ENCODE data around the gene CACNA2D1.
"Not testable (repeated sequence)": the region's sequence is repeated elsewhere in the genome, so short reads cannot be mapped to it uniquely, and the experiment has no call there.

CACNA2D1 gene

DNA sequence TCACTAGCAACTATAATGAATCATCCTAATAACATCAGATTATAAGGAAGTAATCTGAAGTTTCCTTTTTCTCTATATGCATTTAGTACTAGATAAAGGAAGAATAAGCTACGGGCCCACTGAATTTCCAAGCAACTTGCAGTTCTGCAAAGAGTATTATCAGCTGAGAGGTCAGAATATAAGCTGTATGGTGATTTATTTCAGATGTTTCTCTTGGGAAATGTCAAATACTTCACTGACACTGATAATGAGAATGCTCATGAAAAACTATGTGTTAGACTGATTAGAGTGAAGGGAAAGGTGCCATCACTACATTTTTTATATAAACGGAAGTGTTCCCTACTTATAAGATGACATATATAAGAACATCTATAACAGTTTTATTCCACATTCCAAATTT is 422.5 kb downstream of the CACNA2D1 start:
- Histone ChIP-seq H3K4me3 (no peak overlapping the region), H3K36me3 (no peaks in the 10 kb centered on the region), H3K27ac (no peak overlapping the region), H3K4me1 (no peaks in the 10 kb centered on the region), H4K20me1 (no peaks in the 10 kb centered on the region), H3K4me2 (no peak overlapping the region), H3K27me3 (no peaks in the 10 kb centered on the region), H3K9me3 (no peaks in the 10 kb centered on the region), H3K9ac (no peak overlapping the region)
- no peak for TF ChIP-seq Cebpa-rat (IDR thresholded peaks at IDR 0.05)

DNA sequence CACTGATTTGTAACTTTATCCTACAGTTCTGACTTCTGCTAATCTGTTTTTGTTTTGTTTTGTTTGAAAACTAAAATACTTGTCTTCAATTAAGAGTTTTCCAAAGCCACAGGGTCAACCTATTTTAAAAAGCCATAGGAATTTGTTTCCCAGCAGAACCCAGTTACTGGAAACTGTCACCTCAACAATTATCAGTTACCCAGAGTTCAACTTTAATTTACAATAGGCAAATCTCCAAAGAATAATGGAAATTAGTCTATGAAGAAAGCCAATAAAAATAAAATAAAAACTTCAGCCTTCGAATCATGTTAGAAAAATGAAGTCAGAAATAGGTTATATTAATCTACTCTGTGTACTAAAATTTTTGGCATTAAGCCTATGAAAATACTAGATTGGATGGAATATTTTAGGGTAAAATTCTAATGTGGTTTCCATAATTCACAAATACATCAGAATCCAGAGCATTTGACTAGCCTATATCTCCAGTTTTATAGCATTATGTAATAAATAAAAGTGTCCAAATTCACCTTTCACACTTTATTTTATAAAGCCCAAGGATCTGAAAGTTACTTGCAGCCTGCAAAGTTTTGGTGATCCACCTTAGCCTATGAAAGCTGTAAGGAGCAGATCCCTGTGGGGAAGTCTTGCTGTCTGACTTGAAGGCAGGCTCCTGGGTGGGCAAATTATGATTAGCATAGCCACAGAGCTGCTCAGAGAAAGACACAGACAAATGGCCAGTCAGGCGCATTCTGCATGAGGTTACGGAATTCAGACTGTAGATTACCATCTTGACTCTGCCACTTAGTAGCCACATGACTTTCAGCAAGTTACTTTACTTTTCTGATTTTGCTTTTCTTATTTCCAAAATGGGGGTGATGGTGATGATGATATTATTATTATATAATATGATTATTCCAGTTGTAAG is 423.8 kb downstream of the CACNA2D1 start:
- Histone ChIP-seq H3K27me3 (no peaks in the 10 kb centered on the region), H3K9me3 (no peaks in the 10 kb centered on the region), H3K4me3 (no peak overlapping the region), H3K27ac (no peak overlapping the region), H4K20me1 (no peaks in the 10 kb centered on the region), H3K36me3 (no peaks in the 10 kb centered on the region), H3K9ac (no peak overlapping the region), H3K4me2 (no peak overlapping the region), H3K4me1 (no peaks in the 10 kb centered on the region)
- TF ChIP-seq Cebpa-rat (IDR thresholded peaks at IDR 0.05): no peak

DNA sequence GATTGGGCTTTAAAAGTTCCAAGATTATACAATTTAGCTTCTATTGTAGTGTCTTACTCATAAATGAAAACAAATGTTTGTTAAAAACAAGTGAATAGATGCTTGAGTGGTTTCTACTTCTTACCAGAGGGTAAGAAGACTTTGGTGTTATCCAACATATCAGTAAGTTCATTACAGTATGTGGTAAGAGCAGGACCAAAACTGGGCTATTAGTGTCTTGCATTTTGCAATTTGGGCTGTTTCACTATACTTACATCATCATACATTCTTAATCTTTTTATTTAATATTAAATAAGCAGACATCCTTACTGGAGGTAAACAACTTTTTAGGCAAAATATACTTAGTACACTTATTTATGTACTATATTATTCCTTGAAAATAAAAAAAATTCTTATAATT is 425.4 kb downstream of the CACNA2D1 start:
- H3K27ac ChIP-seq: no peak overlapping the region
- H3K27me3 ChIP-seq: no peaks in the 10 kb centered on the region
- H3K4me1 ChIP-seq: no peaks in the 10 kb centered on the region
- no peak overlapping the region for H3K9ac ChIP-seq
- H3K4me2 ChIP-seq: no peak overlapping the region
- no peak for TF ChIP-seq Cebpa-rat (IDR thresholded peaks at IDR 0.05)
- H3K36me3 ChIP-seq: no peaks in the 10 kb centered on the region
- no peaks in the 10 kb centered on the region for H4K20me1 ChIP-seq
- no peaks in the 10 kb centered on the region for H3K9me3 ChIP-seq
- no peak overlapping the region for H3K4me3 ChIP-seq

DNA sequence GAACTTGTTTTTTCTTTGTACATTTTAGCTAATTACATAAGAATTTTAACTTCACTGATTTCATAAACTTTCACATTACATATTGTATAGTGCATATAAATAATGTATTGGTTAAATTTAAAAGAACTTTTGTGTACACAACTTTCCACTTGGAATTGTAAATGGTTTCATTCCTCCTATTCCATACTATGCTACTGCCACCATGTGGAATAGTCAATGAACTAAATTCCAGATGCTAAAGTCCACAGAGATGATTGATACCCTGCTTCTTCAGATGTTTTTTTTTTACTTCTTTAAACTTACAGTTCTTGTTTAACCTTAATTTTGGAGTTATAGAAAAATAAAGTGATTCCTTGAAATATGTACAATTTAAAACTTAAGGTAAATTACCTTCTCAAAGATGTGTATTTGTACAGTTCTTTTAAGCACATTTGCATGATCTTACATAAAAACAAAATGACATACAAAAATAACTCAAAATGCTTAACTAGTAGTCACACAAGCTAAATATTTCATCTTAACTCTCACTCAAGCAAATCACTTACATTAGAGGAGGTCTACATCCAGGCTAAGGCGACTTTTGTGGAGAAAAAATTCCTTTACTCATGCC is 426.1 kb downstream of the CACNA2D1 start:
- H3K9ac ChIP-seq: no peak overlapping the region
- no peak for TF ChIP-seq Cebpa-rat (IDR thresholded peaks at IDR 0.05)

DNA sequence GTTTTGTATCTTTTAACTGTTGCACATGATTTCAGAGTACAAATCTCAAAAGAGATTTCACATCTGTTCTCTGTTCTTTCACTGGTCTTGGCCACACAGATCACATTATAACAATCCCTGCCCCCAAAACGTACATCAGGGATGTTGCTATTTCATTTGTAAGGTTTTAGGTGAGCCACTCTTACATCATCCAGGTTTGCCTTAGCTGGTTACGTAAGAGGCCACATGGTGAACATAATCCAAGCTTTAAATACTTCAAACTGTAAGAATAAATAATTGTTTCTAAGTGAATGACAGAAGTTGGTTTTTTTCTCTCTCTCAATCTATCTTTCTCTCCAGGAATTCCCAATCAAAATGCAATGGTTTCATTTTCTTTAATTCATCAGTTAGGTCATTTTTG is 427.8 kb downstream of the CACNA2D1 start:
- H3K36me3 ChIP-seq: no peaks in the 10 kb centered on the region
- H3K27me3 ChIP-seq: no peaks in the 10 kb centered on the region
- H3K9ac ChIP-seq: no peak overlapping the region
- H3K4me3 ChIP-seq: no peak overlapping the region
- H4K20me1 ChIP-seq: no peaks in the 10 kb centered on the region
- no peak overlapping the region for H3K27ac ChIP-seq
- no peak for TF ChIP-seq Cebpa-rat (IDR thresholded peaks at IDR 0.05)
- no peak overlapping the region for H3K4me2 ChIP-seq
- H3K4me1 ChIP-seq: no peaks in the 10 kb centered on the region
- no peaks in the 10 kb centered on the region for H3K9me3 ChIP-seq

More for the DNA sequence above, 426.1 kb downstream of the CACNA2D1 start:
- no peaks in the 10 kb centered on the region for H3K9me3 ChIP-seq
- no peak overlapping the region for H3K4me2 ChIP-seq
- H3K36me3 ChIP-seq: no peaks in the 10 kb centered on the region
- no peaks in the 10 kb centered on the region for H3K4me1 ChIP-seq
- no peak overlapping the region for H3K4me3 ChIP-seq
- no peaks in the 10 kb centered on the region for H4K20me1 ChIP-seq
- H3K27me3 ChIP-seq: no peaks in the 10 kb centered on the region
- H3K27ac ChIP-seq: no peak overlapping the region

DNA sequence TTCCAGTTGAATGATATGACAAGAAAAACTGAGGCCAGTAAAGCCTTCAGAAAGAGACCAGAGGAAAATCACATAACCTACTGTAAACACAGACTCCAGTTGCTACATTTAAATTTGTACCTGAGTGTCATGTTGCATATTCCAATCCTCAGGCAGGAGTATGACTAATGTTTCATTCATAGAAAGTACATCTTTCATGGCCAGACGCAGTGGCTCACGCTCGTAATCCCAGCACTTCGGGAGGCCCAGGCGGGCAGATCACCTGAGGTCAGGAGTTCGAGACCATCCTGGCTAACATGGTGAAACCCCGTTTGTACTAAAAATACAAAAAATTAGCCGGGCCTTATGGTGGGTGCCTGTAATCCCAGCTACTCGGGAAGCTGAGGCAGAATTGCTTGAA is 429.0 kb downstream of the CACNA2D1 start:
- H3K9me3 ChIP-seq, H4K20me1 ChIP-seq, H3K4me3 ChIP-seq, H3K27me3 ChIP-seq, H3K36me3 ChIP-seq, H3K4me2 ChIP-seq, H3K4me1 ChIP-seq, H3K27ac ChIP-seq, H3K9ac ChIP-seq: not testable (repeated sequence)

DNA sequence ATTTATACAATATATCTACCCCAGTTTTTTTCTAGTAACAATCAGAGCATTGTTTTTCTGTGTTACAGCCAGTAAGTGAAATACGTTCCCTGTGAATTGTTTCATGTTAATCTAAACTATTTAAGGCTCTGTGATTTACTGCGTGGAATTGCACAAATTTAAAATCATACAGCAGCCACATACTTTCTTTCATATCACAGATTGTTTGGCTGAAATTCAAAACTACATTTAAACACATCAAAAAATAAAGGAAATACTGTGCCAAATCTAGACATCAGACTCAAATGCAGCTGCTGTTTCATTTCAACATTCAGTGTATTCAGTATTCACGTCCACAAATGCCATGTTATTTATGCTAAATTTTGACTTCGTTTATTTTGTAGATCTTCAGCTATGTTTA is 431.1 kb downstream of the CACNA2D1 start:
- TF ChIP-seq Cebpa-rat (IDR thresholded peaks at IDR 0.05): no peak
- no peak overlapping the region for H3K4me3 ChIP-seq
- no peaks in the 10 kb centered on the region for H4K20me1 ChIP-seq
- H3K4me1 ChIP-seq: no peaks in the 10 kb centered on the region
- no peaks in the 10 kb centered on the region for H3K9me3 ChIP-seq
- H3K4me2 ChIP-seq: no peak overlapping the region
- no peak overlapping the region for H3K9ac ChIP-seq
- H3K27ac ChIP-seq: no peak overlapping the region
- H3K36me3 ChIP-seq: no peaks in the 10 kb centered on the region
- no peaks in the 10 kb centered on the region for H3K27me3 ChIP-seq

DNA sequence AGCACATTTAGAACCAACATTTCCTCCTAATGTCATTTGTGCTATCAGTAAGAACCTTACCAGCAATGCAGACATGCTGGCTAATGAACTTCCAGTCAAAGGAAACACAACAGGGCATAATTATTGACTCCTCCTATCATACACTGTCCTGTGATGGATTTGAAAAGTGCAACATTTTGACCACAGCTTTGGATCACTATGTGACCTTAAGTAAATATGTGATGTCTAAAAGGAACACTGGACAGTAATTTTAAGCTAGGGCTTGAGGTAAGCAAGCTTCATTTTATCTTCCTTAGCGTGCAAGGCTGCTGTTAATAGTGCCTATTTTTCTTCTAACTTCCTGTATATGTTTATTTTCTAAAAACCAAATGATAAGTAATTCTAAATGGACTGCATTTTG is 433.2 kb downstream of the CACNA2D1 start:
- Histone ChIP-seq H3K9ac (no peak overlapping the region), H3K4me3 (no peak overlapping the region), H3K27ac (no peak overlapping the region), H3K4me1 (no peaks in the 10 kb centered on the region), H3K4me2 (no peak overlapping the region), H3K9me3 (no peaks in the 10 kb centered on the region), H3K36me3 (no peaks in the 10 kb centered on the region), H4K20me1 (no peaks in the 10 kb centered on the region), H3K27me3 (no peaks in the 10 kb centered on the region)
- no peak for TF ChIP-seq Cebpa-rat (IDR thresholded peaks at IDR 0.05)

DNA sequence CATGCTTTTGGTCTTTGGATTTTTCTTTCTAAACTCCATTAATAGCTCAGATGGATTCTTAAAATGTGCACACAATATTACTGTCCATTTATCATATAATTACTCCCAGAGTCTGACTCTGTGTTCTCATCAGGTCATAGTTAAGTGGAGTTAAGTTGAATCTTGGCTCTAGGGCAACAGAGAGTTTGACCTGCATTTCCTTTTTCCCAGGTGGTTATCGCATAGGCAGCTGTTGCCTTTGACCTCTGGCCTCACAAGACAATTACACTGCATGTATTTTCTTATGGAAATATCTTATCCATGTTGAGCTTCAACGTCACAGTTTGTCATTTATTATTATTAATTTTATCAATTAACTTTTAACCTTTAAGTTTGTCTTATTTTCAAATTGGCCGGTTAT is 436.3 kb downstream of the CACNA2D1 start:
- no peak overlapping the region for H3K9ac ChIP-seq
- H3K4me3 ChIP-seq: no peak overlapping the region
- no peaks in the 10 kb centered on the region for H3K36me3 ChIP-seq
- no peak overlapping the region for H3K27ac ChIP-seq
- no peak for TF ChIP-seq Cebpa-rat (IDR thresholded peaks at IDR 0.05)
- H3K4me1 ChIP-seq: no peaks in the 10 kb centered on the region
- H3K9me3 ChIP-seq: no peaks in the 10 kb centered on the region
- H3K27me3 ChIP-seq: no peaks in the 10 kb centered on the region
- no peaks in the 10 kb centered on the region for H4K20me1 ChIP-seq
- H3K4me2 ChIP-seq: no peak overlapping the region

DNA sequence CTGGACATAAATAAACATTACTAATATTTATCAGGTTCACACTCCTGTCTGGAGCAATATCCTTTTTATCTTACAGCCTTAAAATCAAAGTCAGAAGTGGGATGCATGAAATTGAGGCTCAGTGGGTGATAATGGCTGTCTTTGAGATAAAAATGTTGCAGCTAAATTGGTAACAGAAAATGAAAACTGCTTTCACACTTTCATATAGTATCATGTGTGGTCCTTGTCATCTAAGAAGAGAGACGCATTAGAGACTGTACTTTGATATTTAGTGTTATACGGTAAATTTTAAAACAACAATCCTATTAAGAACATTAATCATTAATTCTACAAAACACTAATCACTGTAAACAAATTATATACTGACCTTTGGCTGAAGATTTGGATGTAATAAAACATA is 438.5 kb downstream of the CACNA2D1 start:
- no peak overlapping the region for H3K9ac ChIP-seq
- TF ChIP-seq Cebpa-rat (IDR thresholded peaks at IDR 0.05): no peak
- no peak overlapping the region for H3K4me2 ChIP-seq

More for the DNA sequence above, 438.5 kb downstream of the CACNA2D1 start:
- H3K4me3 ChIP-seq: no peak overlapping the region
- no peaks in the 10 kb centered on the region for H3K27me3 ChIP-seq
- no peaks in the 10 kb centered on the region for H3K9me3 ChIP-seq
- no peak overlapping the region for H3K27ac ChIP-seq
- no peaks in the 10 kb centered on the region for H4K20me1 ChIP-seq
- no peaks in the 10 kb centered on the region for H3K4me1 ChIP-seq
- H3K36me3 ChIP-seq: no peaks in the 10 kb centered on the region

All from BLaER1 (cell line).